Measurements from ENCODE around the gene SOWAHD. TPM values are rescaled to one million over a fixed set of nuclear protein-coding genes. Genes with fewer than 3 reads are reported as not detected.

SOWAHD gene
- total and polyA plus RNA-seq, 12 donors, result 0.12 to 1.7 (median 0.36) TPM; not detected in 7

GRCh38 chrX:119809185-119809666, 50.8 kb downstream of the SOWAHD start:
- no peak for ATAC-seq
- H3K27ac ChIP-seq, result no peak overlapping the region
- H3K9me3 ChIP-seq, result no peaks in the 10 kb centered on the region
- H3K36me3 ChIP-seq, result no peaks in the 10 kb centered on the region
- 56 to 82% methylated on average over 1 of the region's 1 CpG for WGBS, 2 donors
- intact Hi-C loops (cut with DNase I), result no loop called here
- H3K27me3 ChIP-seq, result no peaks in the 10 kb centered on the region
- no peaks in the 10 kb centered on the region for H3K4me1 ChIP-seq
- no peak for DNase-seq
- no peak overlapping the region for H3K4me3 ChIP-seq
- TF ChIP-seq CTCF (IDR thresholded peaks at IDR 0.05), result no peak

Other genes with a start within 250 kb of the SOWAHD start
- 10 to 100 TPM; 12.1 to 24.0 (median 19.8) TPM for gene STEEP1, start 193.2 kb upstream of the SOWAHD start, total RNA-seq
- 10 to 100 TPM in 1 of 2 donors, 1 to 10 TPM in 1; 2.7 to 14.6 TPM for gene STEEP1, start 193.2 kb upstream of the SOWAHD start, polyA plus RNA-seq
- gene UBE2A, start 184.0 kb upstream of the SOWAHD start, total RNA-seq, result 10 to 100 TPM; 64.6 to 77.7 (median 67.8) TPM
- 10 to 100 TPM; 51.7 to 64.3 TPM for gene UBE2A, start 184.0 kb upstream of the SOWAHD start, polyA plus RNA-seq
- 1 to 10 TPM; 4.2 to 5.9 (median 4.6) TPM for gene NKRF, start 152.2 kb upstream of the SOWAHD start, total RNA-seq
- 1 to 10 TPM; 2.8 to 6.9 TPM for gene NKRF, start 152.2 kb upstream of the SOWAHD start, polyA plus RNA-seq
- 10 to 100 TPM in 4 of 10 donors, 1 to 10 TPM in 6; 7.5 to 24.9 (median 9.3) TPM for gene SEPTIN6, start 65.4 kb upstream of the SOWAHD start, total RNA-seq
- gene SEPTIN6, start 65.4 kb upstream of the SOWAHD start, polyA plus RNA-seq, result 1 to 10 TPM; 4.6 to 7.5 TPM
- gene RPL39, start 33.0 kb downstream of the SOWAHD start, total RNA-seq, result 1,000 to 10,000 TPM; 1,035 to 1,338 (median 1,072) TPM
- gene RPL39, start 33.0 kb downstream of the SOWAHD start, polyA plus RNA-seq, result 1,000 to 10,000 TPM; 1,899 to 6,428 TPM
- gene UPF3B, start 94.4 kb downstream of the SOWAHD start, total RNA-seq, result 1 to 10 TPM; 2.4 to 3.8 (median 2.9) TPM
- gene UPF3B, start 94.4 kb downstream of the SOWAHD start, polyA plus RNA-seq, result 10 to 100 TPM in 1 of 2 donors, 1 to 10 TPM in 1; 6.4 to 15.1 TPM
- gene RNF113A, start 113.1 kb downstream of the SOWAHD start, total RNA-seq, result 10 to 100 TPM in 3 of 10 donors, 1 to 10 TPM in 7; 5.6 to 10.9 (median 9.6) TPM
- gene RNF113A, start 113.1 kb downstream of the SOWAHD start, polyA plus RNA-seq, result 10 to 100 TPM; 12.6 to 13.8 TPM
- gene NDUFA1, start 113.2 kb downstream of the SOWAHD start, total RNA-seq, result 100 to 1,000 TPM; 395 to 638 (median 548) TPM
- 1,000 to 10,000 TPM in 1 of 2 donors, 100 to 1,000 TPM in 1; 486 to 2,208 TPM for gene NDUFA1, start 113.2 kb downstream of the SOWAHD start, polyA plus RNA-seq
- not detected for gene AKAP14, start 137.3 kb downstream of the SOWAHD start, total RNA-seq
- not detected for gene AKAP14, start 137.3 kb downstream of the SOWAHD start, polyA plus RNA-seq
- gene NKAP, start 185.2 kb downstream of the SOWAHD start, total RNA-seq, result 1 to 10 TPM; 5.2 to 7.3 (median 5.8) TPM
- 1 to 10 TPM; 4.7 to 8.6 TPM for gene NKAP, start 185.2 kb downstream of the SOWAHD start, polyA plus RNA-seq

All from heart right ventricle (tissue), 16 donors.